ENCODE results near the gene PVALEF. TPM values are rescaled to one million over a fixed set of nuclear protein-coding genes. Genes with fewer than 3 reads are reported as not detected.

PVALEF gene
- total and polyA plus RNA-seq, 2 of the 13 experiments (the other 11 are each of a cell fraction or from before 2014, with no cell fraction given): 0.18 TPM

DNA sequence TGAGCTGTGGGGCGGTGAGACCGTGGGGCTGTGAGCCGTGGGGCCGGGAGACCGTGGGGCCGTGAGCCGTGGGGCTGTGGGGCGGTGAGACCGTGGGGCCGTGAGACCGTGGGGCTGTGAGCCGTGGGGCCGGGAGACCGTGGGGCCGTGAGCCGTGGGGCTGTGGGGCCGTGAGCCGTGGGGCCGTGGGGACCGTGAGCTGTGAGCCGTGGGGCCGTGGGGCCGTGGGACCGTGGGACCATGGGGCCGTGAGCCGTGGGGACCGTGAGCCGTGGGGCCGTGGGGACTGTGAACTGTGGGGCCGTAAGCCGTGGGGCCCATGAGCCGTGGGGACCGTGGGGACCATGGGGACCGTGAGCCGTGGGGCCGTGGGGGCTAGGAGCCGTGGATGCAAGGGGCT, 24.6 kb upstream of the PVALEF start:
- no peak overlapping the region for H2AFZ ChIP-seq (ENCODE audit: low read length)
- no peak overlapping the region for H3K27ac ChIP-seq (ENCODE audit: extremely low read length, insufficient read depth, low read length)
- H3K9ac ChIP-seq (ENCODE audit: insufficient read depth, low read depth, low read length): no peak overlapping the region
- H3K4me2 ChIP-seq (ENCODE audit: low read depth, low read length): no peak overlapping the region
- in situ Hi-C loops (cut with HindIII; ENCODE audit: extremely low pct_ligation_motif_present, low pct_unique_long_range_greater_than_20kb): loop anchor here (5.0 kb wide), 2 partner anchors 52 to 87 kb away; no protein-coding TSS in a partner anchor
- BruUV-seq (replicated peaks): no TSS peak
- no peaks in the 10 kb centered on the region for H3K27me3 ChIP-seq (ENCODE audit: control insufficient read depth in 1 of 2, insufficient read depth in 2 of 2, low read length in 2 of 2)
- no peaks in the 10 kb centered on the region for H4K20me1 ChIP-seq (ENCODE audit: insufficient read depth, low read length)
- DNase-seq (ENCODE audit: low spot score): no peak
- H3K4me3 ChIP-seq (replicated peaks in 1 of 3; ENCODE audit: insufficient read depth in 1 of 3, low read depth in 2 of 3, low read length in 3 of 3): no peak overlapping the region
- no peak for ATAC-seq
- CTCF ChIA-PET (ENCODE audit: low intra/inter-chr PET ratio, low total read pairs): no interaction called here
- POLR2A ChIA-PET: no interaction called here
- intact Hi-C loops (cut with micrococcal nuclease; ENCODE audit: unreplicated experiment): loop anchor here (5.0 kb wide), 2 partner anchors 62 to 82 kb away; partner anchors contain the start of gene CEP131
- H3K36me3 ChIP-seq (replicated peaks in 1 of 2; ENCODE audit: control insufficient read depth in 1 of 2, insufficient read depth in 2 of 2, low read length in 2 of 2): no peaks in the 10 kb centered on the region
- no peaks in the 10 kb centered on the region for H3K79me2 ChIP-seq (ENCODE audit: insufficient read depth, low read length)
- no peaks in the 10 kb centered on the region for H3K9me3 ChIP-seq (ENCODE audit: low read length)
- WGBS (ENCODE audit: low lambda C conversion rate): 86% methylated on average over 34 of the region's 37 CpGs
- H3K4me1 ChIP-seq (ENCODE audit: insufficient read depth, low read length): peaks cover 31% of the 10 kb centered on the region
- no peak for FAIRE-seq
- TF ChIP-seq HDAC6 (IDR thresholded peaks at IDR 0.05; ENCODE audit: low read depth, low read length) (no peak), JUNB (CRISPR knock-in tag; IDR thresholded peaks at IDR 0.05; ENCODE audit: borderline replicate concordance) (no peak), ZNF124 (CRISPR knock-in tag; IDR thresholded peaks at IDR 0.05) (no peak), MAFG (CRISPR knock-in tag; IDR thresholded peaks at IDR 0.05) (no peak), TMF1 (CRISPR knock-in tag; IDR thresholded peaks at IDR 0.05; ENCODE audit: low read depth) (no peak), ZMYM2 (CRISPR knock-in tag; IDR thresholded peaks at IDR 0.05) (no peak), YEATS4 (CRISPR knock-in tag; IDR thresholded peaks at IDR 0.05; ENCODE audit: borderline replicate concordance) (no peak), TEAD3 (CRISPR knock-in tag; optimal IDR thresholded peaks at IDR 0.05; ENCODE audit: borderline replicate concordance) (no peak), TBP (CRISPR knock-in tag; IDR thresholded peaks at IDR 0.05) (no peak), CENPX (CRISPR knock-in tag; IDR thresholded peaks at IDR 0.05) (no peak), RELA (CRISPR knock-in tag; IDR thresholded peaks at IDR 0.05) (no peak), ZNF570 (CRISPR knock-in tag; IDR thresholded peaks at IDR 0.05; ENCODE audit: borderline replicate concordance) (no peak)
- TF ChIP-seq, protein P1, sequence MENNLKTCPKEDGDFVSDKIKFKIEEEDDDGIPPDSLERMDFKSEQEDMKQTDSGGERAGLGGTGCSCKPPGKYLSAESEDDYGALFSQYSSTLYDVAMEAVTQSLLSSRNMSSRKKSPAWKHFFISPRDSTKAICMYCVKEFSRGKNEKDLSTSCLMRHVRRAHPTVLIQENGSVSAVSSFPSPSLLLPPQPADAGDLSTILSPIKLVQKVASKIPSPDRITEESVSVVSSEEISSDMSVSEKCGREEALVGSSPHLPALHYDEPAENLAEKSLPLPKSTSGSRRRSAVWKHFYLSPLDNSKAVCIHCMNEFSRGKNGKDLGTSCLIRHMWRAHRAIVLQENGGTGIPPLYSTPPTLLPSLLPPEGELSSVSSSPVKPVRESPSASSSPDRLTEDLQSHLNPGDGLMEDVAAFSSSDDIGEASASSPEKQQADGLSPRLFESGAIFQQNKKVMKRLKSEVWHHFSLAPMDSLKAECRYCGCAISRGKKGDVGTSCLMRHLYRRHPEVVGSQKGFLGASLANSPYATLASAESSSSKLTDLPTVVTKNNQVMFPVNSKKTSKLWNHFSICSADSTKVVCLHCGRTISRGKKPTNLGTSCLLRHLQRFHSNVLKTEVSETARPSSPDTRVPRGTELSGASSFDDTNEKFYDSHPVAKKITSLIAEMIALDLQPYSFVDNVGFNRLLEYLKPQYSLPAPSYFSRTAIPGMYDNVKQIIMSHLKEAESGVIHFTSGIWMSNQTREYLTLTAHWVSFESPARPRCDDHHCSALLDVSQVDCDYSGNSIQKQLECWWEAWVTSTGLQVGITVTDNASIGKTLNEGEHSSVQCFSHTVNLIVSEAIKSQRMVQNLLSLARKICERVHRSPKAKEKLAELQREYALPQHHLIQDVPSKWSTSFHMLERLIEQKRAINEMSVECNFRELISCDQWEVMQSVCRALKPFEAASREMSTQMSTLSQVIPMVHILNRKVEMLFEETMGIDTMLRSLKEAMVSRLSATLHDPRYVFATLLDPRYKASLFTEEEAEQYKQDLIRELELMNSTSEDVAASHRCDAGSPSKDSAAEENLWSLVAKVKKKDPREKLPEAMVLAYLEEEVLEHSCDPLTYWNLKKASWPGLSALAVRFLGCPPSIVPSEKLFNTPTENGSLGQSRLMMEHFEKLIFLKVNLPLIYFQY (CRISPR knock-in tag; IDR thresholded peaks at IDR 0.05; ENCODE audit: borderline replicate concordance): no peak
- TF ChIP-seq, protein P2, sequence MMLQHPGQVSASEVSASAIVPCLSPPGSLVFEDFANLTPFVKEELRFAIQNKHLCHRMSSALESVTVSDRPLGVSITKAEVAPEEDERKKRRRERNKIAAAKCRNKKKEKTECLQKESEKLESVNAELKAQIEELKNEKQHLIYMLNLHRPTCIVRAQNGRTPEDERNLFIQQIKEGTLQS (CRISPR knock-in tag; IDR thresholded peaks at IDR 0.05): no peak
- TF ChIP-seq, protein P3, sequence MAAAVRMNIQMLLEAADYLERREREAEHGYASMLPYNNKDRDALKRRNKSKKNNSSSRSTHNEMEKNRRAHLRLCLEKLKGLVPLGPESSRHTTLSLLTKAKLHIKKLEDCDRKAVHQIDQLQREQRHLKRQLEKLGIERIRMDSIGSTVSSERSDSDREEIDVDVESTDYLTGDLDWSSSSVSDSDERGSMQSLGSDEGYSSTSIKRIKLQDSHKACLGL (CRISPR knock-in tag; IDR thresholded peaks at IDR 0.05): no peak
- TF ChIP-seq, protein P4, sequence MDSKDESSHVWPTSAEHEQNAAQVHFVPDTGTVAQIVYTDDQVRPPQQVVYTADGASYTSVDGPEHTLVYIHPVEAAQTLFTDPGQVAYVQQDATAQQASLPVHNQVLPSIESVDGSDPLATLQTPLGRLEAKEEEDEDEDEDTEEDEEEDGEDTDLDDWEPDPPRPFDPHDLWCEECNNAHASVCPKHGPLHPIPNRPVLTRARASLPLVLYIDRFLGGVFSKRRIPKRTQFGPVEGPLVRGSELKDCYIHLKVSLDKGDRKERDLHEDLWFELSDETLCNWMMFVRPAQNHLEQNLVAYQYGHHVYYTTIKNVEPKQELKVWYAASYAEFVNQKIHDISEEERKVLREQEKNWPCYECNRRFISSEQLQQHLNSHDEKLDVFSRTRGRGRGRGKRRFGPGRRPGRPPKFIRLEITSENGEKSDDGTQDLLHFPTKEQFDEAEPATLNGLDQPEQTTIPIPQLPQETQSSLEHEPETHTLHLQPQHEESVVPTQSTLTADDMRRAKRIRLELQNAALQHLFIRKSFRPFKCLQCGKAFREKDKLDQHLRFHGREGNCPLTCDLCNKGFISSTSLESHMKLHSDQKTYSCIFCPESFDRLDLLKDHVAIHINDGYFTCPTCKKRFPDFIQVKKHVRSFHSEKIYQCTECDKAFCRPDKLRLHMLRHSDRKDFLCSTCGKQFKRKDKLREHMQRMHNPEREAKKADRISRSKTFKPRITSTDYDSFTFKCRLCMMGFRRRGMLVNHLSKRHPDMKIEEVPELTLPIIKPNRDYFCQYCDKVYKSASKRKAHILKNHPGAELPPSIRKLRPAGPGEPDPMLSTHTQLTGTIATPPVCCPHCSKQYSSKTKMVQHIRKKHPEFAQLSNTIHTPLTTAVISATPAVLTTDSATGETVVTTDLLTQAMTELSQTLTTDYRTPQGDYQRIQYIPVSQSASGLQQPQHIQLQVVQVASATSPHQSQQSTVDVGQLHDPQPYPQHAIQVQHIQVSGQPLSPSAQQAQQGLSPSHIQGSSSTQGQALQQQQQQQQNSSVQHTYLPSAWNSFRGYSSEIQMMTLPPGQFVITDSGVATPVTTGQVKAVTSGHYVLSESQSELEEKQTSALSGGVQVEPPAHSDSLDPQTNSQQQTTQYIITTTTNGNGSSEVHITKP (CRISPR knock-in tag; IDR thresholded peaks at IDR 0.05; ENCODE audit: low read depth): no peak
- TF ChIP-seq, protein P5, sequence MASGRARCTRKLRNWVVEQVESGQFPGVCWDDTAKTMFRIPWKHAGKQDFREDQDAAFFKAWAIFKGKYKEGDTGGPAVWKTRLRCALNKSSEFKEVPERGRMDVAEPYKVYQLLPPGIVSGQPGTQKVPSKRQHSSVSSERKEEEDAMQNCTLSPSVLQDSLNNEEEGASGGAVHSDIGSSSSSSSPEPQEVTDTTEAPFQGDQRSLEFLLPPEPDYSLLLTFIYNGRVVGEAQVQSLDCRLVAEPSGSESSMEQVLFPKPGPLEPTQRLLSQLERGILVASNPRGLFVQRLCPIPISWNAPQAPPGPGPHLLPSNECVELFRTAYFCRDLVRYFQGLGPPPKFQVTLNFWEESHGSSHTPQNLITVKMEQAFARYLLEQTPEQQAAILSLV (CRISPR knock-in tag; IDR thresholded peaks at IDR 0.05; ENCODE audit: borderline replicate concordance): no peak
